ENCODE results near the gene P2RX6.

DNA sequence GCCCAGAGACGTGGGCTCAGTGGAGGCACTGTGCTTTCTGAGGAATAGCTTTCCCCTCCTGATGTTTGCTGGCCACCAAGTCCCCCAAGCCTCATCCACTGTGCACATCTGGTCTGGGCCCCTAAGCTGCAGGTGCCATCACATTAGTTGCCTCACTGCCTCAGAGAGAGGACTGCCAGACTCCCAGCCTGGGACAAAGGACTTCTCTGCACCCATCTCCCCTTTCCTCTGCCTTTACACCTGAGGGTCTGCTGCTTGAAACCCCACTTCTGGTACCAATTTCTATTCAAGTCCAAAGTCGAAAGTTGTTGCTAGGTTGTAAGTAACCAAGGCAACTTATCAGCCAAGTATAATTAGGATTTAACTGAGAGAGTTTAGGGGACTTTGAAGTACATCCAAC is 36.5 kb upstream of the P2RX6 start:
- TF ChIP-seq GABPA (IDR thresholded peaks at IDR 0.05 in 1 of 2, conservative IDR thresholded peaks at IDR 0.05 in 1 of 2) (no peak), EGR1 (IDR thresholded peaks at IDR 0.05; ENCODE audit: low read depth in 2 of 2) (no peak), NR2F2 (IDR thresholded peaks at IDR 0.05) (no peak), RAD21 (IDR thresholded peaks at IDR 0.05) (no peak)
- TF ChIP-seq, protein P1, sequence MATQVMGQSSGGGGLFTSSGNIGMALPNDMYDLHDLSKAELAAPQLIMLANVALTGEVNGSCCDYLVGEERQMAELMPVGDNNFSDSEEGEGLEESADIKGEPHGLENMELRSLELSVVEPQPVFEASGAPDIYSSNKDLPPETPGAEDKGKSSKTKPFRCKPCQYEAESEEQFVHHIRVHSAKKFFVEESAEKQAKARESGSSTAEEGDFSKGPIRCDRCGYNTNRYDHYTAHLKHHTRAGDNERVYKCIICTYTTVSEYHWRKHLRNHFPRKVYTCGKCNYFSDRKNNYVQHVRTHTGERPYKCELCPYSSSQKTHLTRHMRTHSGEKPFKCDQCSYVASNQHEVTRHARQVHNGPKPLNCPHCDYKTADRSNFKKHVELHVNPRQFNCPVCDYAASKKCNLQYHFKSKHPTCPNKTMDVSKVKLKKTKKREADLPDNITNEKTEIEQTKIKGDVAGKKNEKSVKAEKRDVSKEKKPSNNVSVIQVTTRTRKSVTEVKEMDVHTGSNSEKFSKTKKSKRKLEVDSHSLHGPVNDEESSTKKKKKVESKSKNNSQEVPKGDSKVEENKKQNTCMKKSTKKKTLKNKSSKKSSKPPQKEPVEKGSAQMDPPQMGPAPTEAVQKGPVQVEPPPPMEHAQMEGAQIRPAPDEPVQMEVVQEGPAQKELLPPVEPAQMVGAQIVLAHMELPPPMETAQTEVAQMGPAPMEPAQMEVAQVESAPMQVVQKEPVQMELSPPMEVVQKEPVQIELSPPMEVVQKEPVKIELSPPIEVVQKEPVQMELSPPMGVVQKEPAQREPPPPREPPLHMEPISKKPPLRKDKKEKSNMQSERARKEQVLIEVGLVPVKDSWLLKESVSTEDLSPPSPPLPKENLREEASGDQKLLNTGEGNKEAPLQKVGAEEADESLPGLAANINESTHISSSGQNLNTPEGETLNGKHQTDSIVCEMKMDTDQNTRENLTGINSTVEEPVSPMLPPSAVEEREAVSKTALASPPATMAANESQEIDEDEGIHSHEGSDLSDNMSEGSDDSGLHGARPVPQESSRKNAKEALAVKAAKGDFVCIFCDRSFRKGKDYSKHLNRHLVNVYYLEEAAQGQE (IDR thresholded peaks at IDR 0.05) = no peak
- TF ChIP-seq, protein P2, sequence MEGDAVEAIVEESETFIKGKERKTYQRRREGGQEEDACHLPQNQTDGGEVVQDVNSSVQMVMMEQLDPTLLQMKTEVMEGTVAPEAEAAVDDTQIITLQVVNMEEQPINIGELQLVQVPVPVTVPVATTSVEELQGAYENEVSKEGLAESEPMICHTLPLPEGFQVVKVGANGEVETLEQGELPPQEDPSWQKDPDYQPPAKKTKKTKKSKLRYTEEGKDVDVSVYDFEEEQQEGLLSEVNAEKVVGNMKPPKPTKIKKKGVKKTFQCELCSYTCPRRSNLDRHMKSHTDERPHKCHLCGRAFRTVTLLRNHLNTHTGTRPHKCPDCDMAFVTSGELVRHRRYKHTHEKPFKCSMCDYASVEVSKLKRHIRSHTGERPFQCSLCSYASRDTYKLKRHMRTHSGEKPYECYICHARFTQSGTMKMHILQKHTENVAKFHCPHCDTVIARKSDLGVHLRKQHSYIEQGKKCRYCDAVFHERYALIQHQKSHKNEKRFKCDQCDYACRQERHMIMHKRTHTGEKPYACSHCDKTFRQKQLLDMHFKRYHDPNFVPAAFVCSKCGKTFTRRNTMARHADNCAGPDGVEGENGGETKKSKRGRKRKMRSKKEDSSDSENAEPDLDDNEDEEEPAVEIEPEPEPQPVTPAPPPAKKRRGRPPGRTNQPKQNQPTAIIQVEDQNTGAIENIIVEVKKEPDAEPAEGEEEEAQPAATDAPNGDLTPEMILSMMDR (IDR thresholded peaks at IDR 0.05; ENCODE audit: low read depth, low read length, missing input control) = no peak
- TF ChIP-seq, protein P3, sequence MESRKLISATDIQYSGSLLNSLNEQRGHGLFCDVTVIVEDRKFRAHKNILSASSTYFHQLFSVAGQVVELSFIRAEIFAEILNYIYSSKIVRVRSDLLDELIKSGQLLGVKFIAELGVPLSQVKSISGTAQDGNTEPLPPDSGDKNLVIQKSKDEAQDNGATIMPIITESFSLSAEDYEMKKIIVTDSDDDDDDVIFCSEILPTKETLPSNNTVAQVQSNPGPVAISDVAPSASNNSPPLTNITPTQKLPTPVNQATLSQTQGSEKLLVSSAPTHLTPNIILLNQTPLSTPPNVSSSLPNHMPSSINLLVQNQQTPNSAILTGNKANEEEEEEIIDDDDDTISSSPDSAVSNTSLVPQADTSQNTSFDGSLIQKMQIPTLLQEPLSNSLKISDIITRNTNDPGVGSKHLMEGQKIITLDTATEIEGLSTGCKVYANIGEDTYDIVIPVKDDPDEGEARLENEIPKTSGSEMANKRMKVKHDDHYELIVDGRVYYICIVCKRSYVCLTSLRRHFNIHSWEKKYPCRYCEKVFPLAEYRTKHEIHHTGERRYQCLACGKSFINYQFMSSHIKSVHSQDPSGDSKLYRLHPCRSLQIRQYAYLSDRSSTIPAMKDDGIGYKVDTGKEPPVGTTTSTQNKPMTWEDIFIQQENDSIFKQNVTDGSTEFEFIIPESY (IDR thresholded peaks at IDR 0.05) = no peak
